Heart left ventricle (tissue), 16 donors: ENCODE data around the gene TRAPPC2. TPM values are rescaled to one million over a fixed set of nuclear protein-coding genes. Genes with fewer than 3 reads are reported as not detected.
A peak's percentile ranks its signal among the peaks of the same experiment; 100 is the strongest.

ENCODE experiments used
- ATAC-seq, 4 donors: fragments of 200-7000 bp; cut with Tn5 transposase; one replicate each; pipeline ENCODE4 v1.9.1; 2020 to 2022; ENCODE audit warnings: moderate library complexity in 4 of 4, mild to moderate bottlenecking in 3 of 4, moderate number of reproducible peaks in 1 of 4
- DNase-seq, 5 donors: peaks; one replicate each; pipeline ENCODE4 v3.0.0-alpha.2; 2020
- H3K27ac ChIP-seq, 12 donors: fragments of 200-600 bp; sonication (generic) in 4 of 12; one replicate each; pipeline versions ENCODE4 v1.5.0 to v1.8.0; 2016 to 2022; ENCODE audit warnings: mild to moderate bottlenecking in 2 of 12
- H3K27me3 ChIP-seq, 9 donors: fragments of 200-600 bp; sonication (generic) in 2 of 9; one replicate each; pipeline versions ENCODE4 v1.5.1 to v1.8.0; 2016 to 2022; ENCODE audit warnings: mild to moderate bottlenecking in 3 of 9
- H3K36me3 ChIP-seq, 9 donors: fragments of 200-600 bp; sonication (generic) in 2 of 9; one replicate each; pipeline versions ENCODE4 v1.5.0 to v1.8.0; 2018 to 2022; ENCODE audit warnings: mild to moderate bottlenecking in 2 of 9
- H3K4me1 ChIP-seq, 12 donors: fragments of 200-600 bp; sonication (generic) in 4 of 12; one replicate each; pipeline versions ENCODE4 v1.5.0 to v1.8.0; 2016 to 2022; ENCODE audit warnings: mild to moderate bottlenecking in 3 of 12
- H3K4me3 ChIP-seq, 12 donors: fragments of 200-600 bp; sonication (generic) in 4 of 12; one replicate each; pipeline versions ENCODE4 v1.5.0 to v1.8.0; 2017 to 2022; ENCODE audit warnings: mild to moderate bottlenecking in 9 of 12, moderate library complexity in 4 of 12
- H3K9me3 ChIP-seq, 12 donors: fragments of 200-600 bp; sonication (generic) in 4 of 12; one replicate each; pipeline versions ENCODE4 v1.5.0 to v1.8.0; 2016 to 2022; ENCODE audit warnings: mild to moderate bottlenecking in 1 of 12
- POLR2A ChIP-seq, 2 donors: fragments of 450-650 bp; IDR thresholded peaks; one replicate each; pipeline ENCODE4 v1.6.1; 2017; ENCODE audit warnings: antibody characterized with exemption in 2 of 2, mild to moderate bottlenecking in 2 of 2, moderate library complexity in 2 of 2
- WGBS, 4 donors: extraction: QIAGEN DNeasy Blood & Tissue Kit in 2 of 4; methylation state at CpG; one replicate each; pipeline versions ENCODE4 v1.1.5 to v1.1.7; 2013 to 2018; 5-methylcytosine and 5-hydroxymethylcytosine counted together
- intact Hi-C, 10 donors: fragments of 100-400 bp; cut with DNase I; formaldehyde crosslinking; loops; one replicate each; pipeline versions ENCODE4 v1.11.1 to v1.14.2; 2022
- polyA plus RNA-seq, 2 donors: library from polyadenylated mRNA; stranded (reverse); fragments of 200-250 nt; gene quantifications; one replicate each; pipeline ENCODE4 v1.2.3, GENCODE V29; 2013
- total RNA-seq, 9 donors: library from RNA; depleted of rRNA in 2 of 9; stranded (reverse); fragments of >200 nt in 2 of 9; fragmentation: NEBNext Ultra II Directional in 3 of 9; extraction: Animal tissue kit (Norgen Biotek cat#: 25700) in 3 of 9; gene quantifications; one replicate each; pipeline versions ENCODE4 v1.1.0 to v1.2.4, GENCODE V29; 2016 to 2023
- TF ChIP-seq, protein P1 (sequence below), 12 donors: fragments of 200-600 bp; sonication (generic) in 4 of 12; IDR thresholded peaks; one replicate each; pipeline versions ENCODE4 v1.5.0 to v1.8.0; 2018 to 2022; ENCODE audit warnings: antibody characterized with exemption in 12 of 12, mild to moderate bottlenecking in 5 of 12
- donor health status: ischemic (EF 13 %, LVEDD 7.1; RV severe dilation, severe dysfunction).
- donor health status: healthy with polysubstance abuse.
- donor health status: DM: no; HTN: yes; CAD: no.
- donor health status: DM: no; HTN: no; CAD: no.
- donor health status: ischemic (EF 25% LVEDD 6.9; RV normal size, moderate dysfunction).
- donor health status: ischemic (EF 25% LVEDD 5.7; RV mildly dilated, moderate dysfunction).
- donor health status: healthy.
- donor health status: DM: yes; HTN: yes; CAD: no.
- donor health status: ischemic (EF 35%, LVEDD 5.7; RV mildly dilated, moderate dysfunction).
- donor health status: nonischemic (EF 11% LVEDD 7.7; RV severe dilation, severe dysfunction).
- donor health status: DM: yes; HTN: yes; CAD: no.
- donor health status: PGD.
- donor health status: ischemic (EF 29% LVEDD 5.4; RV normal size, mild dysfunction).
- donor health status: nonischemic (EF 23%, LVEDD 6.1; RV moderate dilation, normal function).

Gene TRAPPC2
- total and polyA plus RNA-seq, 11 donors: 3.5 to 11.1 (median 5.2) TPM

DNA sequence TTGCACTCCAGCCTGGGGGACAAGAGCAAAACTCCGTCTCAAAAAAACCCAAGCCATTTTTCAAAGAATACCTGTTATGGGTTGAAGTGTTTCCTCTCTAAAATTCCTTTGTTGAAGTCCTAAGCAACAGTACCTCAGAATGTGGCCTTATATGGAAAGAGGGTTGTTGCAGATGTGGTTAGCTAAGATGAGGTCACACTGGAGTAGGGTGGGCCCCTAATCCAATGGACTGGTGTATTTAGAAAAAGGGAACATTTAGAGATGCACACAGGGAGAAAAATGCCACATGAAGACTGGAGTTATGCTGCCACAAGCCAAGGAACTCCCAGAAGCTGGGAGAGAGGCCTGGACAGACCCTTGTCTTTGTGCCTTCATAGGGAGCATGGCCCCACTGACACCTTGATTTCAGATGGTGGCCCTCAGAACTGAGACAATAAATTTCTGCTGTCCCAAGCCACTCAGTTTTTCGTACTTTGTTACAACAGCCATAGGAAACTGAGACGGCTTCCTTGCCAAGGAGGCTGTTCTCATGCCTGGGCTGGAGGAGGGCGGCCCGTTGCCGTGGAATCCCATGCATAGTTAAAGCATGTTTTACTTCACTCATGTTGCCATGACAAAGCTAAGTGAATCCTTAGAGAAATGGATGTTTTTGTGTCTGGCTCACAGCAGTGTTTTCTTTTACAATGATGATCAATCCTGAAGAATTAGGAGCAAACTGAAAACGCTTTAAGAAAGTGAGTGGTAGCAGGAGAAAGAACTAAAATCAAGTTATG lies 16.5 kb downstream of the TRAPPC2 start:
- peak in 3 of 4 donors; percentile 50 to 75 (median 67) for ATAC-seq
- H3K27me3 ChIP-seq: no peaks in the 10 kb centered on the region
- intact Hi-C loops: no loop called here

DNA sequence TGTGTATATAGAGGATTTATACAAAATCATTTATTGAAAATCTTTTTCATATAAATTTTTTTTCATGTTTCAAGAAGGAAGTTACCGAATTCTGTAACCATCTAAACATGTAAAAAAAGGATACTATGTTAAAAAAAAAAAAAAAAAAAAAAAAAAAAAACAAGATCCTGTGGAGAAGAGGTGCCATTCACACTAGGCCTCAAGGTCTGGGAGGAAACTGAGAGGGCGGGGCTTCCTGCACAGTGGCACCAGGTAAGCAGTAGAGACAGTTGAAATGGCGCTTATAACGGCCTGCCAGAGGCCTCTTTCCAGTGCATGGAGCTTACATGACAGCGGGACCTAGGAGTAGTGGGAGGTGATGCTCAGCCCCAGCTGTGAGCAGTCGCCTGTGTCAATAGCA lies 17.5 kb downstream of the TRAPPC2 start:
- 88 to 94% (median 89%) methylated on average over 6 of the region's 6 CpGs for WGBS, 4 donors
- Histone ChIP-seq H3K27ac (peak overlapping the region in 1 of 12 donors; percentile 44), H3K36me3 (peaks cover 0 to 57% (median 29%) of the 10 kb centered on the region in 9 donors), H3K4me3 (no peak overlapping the region), H3K9me3 (no peaks in the 10 kb centered on the region), H3K4me1 (peaks cover 0 to 21% (median 1%) of the 10 kb centered on the region in 12 donors), H3K27me3 (no peaks in the 10 kb centered on the region)
- intact Hi-C loops: no loop called here
- DNase-seq (no peak), ATAC-seq (no peak)
- TF ChIP-seq POLR2A (IDR thresholded peaks at IDR 0.05): no peak
- TF ChIP-seq, protein P1, sequence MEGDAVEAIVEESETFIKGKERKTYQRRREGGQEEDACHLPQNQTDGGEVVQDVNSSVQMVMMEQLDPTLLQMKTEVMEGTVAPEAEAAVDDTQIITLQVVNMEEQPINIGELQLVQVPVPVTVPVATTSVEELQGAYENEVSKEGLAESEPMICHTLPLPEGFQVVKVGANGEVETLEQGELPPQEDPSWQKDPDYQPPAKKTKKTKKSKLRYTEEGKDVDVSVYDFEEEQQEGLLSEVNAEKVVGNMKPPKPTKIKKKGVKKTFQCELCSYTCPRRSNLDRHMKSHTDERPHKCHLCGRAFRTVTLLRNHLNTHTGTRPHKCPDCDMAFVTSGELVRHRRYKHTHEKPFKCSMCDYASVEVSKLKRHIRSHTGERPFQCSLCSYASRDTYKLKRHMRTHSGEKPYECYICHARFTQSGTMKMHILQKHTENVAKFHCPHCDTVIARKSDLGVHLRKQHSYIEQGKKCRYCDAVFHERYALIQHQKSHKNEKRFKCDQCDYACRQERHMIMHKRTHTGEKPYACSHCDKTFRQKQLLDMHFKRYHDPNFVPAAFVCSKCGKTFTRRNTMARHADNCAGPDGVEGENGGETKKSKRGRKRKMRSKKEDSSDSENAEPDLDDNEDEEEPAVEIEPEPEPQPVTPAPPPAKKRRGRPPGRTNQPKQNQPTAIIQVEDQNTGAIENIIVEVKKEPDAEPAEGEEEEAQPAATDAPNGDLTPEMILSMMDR (IDR thresholded peaks at IDR 0.05): no peak

More for the DNA sequence above, 16.5 kb downstream of the TRAPPC2 start:
- no peak for DNase-seq
- 55 to 69% (median 65%) methylated on average over 5 to 7 of the region's 7 CpGs for WGBS, 4 donors
- Histone ChIP-seq H3K4me3 (no peak overlapping the region), H3K27ac (peak overlapping the region in 7 of 12 donors; percentile 5 to 54 (median 29)), H3K4me1 (peaks cover 0 to 25% (median 1%) of the 10 kb centered on the region in 12 donors), H3K9me3 (no peaks in the 10 kb centered on the region), H3K36me3 (peaks cover 0 to 50% (median 23%) of the 10 kb centered on the region in 9 donors)
- TF ChIP-seq POLR2A (IDR thresholded peaks at IDR 0.05): no peak
- TF ChIP-seq, protein P1 (IDR thresholded peaks at IDR 0.05): no peak

DNA sequence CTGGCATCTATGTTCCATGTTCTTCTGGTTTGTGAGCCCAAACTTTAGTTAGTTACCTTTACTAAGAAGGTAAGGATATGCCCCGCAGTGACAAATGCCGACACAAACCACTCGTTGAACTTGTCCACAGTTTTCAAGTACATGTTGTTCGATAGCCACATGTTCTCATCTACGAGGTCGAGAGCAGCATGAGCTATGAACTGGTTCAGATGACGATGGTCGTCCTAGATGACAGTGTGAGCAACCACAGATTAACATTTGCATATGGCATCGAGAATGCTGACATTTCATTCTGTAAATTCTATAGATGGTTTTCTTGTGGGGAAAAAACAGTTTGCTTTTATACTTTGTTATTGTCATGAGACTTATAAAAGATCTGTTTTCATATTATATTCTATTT lies 18.0 kb downstream of the TRAPPC2 start:
- H3K27me3 ChIP-seq: no peaks in the 10 kb centered on the region
- peak in 1 of 4 donors; percentile 51 for ATAC-seq

DNA sequence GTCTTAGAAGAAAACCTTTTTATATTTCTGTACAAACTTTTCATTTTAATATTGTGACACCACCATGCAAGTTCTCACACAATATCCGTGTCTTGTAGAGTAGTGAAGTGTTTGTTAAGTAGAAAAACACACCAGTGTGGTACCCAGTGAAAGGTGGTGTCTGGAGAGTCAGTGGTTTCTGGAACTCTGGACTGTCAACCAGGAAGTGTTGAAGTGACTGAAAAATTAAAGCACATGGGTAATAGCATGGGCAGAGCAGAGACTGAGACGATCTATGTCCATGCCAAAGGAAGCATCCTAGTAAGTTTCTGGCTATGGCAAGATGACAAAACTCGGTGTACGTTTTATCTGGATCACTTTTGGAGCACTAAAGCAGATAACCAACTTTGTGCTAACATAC lies 23.3 kb downstream of the TRAPPC2 start:
- no peaks in the 10 kb centered on the region for H3K9me3 ChIP-seq
- peaks cover 0 to 63% (median 33%) of the 10 kb centered on the region in 9 donors for H3K36me3 ChIP-seq
- ATAC-seq (no peak), DNase-seq (no peak)
- no peaks in the 10 kb centered on the region for H3K4me1 ChIP-seq
- no peak overlapping the region for H3K4me3 ChIP-seq
- WGBS, 4 donors: 43 to 61% (median 47%) methylated on average over 4 of the region's 4 CpGs
- no peaks in the 10 kb centered on the region for H3K27me3 ChIP-seq
- H3K27ac ChIP-seq: no peak overlapping the region
- TF ChIP-seq POLR2A (IDR thresholded peaks at IDR 0.05): no peak
- TF ChIP-seq, protein P1 (IDR thresholded peaks at IDR 0.05): no peak
- intact Hi-C loops: no loop called here

More for the DNA sequence above, 18.0 kb downstream of the TRAPPC2 start:
- H3K4me1 ChIP-seq: peaks cover 0 to 18% (median 0%) of the 10 kb centered on the region in 12 donors
- no peaks in the 10 kb centered on the region for H3K9me3 ChIP-seq
- intact Hi-C loops: no loop called here
- DNase-seq: no peak
- no peak overlapping the region for H3K27ac ChIP-seq
- peaks cover 0 to 61% (median 33%) of the 10 kb centered on the region in 9 donors for H3K36me3 ChIP-seq
- no peak overlapping the region for H3K4me3 ChIP-seq
- TF ChIP-seq, protein P1 (IDR thresholded peaks at IDR 0.05): no peak
- no peak for TF ChIP-seq POLR2A (IDR thresholded peaks at IDR 0.05)
- 52 to 80% (median 66%) methylated on average over 9 of the region's 9 CpGs for WGBS, 4 donors
